ENCODE data around the gene SPTSSB. TPM values are rescaled to one million over a fixed set of nuclear protein-coding genes. Genes with fewer than 3 reads are reported as not detected.

Gene SPTSSB
- total RNA-seq, 1 experiment from 2014 or later = 3.7 TPM

GRCh38 chr3:161358488-161358887 is 12.8 kb downstream of the SPTSSB start:
- no peaks in the 10 kb centered on the region for H3K9me3 ChIP-seq (ENCODE audit: control insufficient read depth, insufficient read depth, low read depth, low read length)
- TF ChIP-seq SIN3A (IDR thresholded peaks at IDR 0.05; ENCODE audit: borderline replicate concordance, insufficient read depth, low read depth, low read length) = no peak
- no peak for TF ChIP-seq CTCF (IDR thresholded peaks at IDR 0.05)
- no peak for TF ChIP-seq TCF7L2 (IDR thresholded peaks at IDR 0.05; ENCODE audit: low read depth, low read length)
- no peak for TF ChIP-seq POLR2AphosphoS5 (IDR thresholded peaks at IDR 0.05; ENCODE audit: low read depth, low read length)
- TF ChIP-seq REST (IDR thresholded peaks at IDR 0.05; ENCODE audit: insufficient read depth in 1 of 2, low read depth in 2 of 2, low read length in 1 of 2) = no peak
- H3K4me1 ChIP-seq (ENCODE audit: control insufficient read depth, insufficient read depth, low read length) = no peaks in the 10 kb centered on the region
- H3K4me3 ChIP-seq (ENCODE audit: low read depth in 2 of 2, low read length in 2 of 2) = no peak overlapping the region
- no peaks in the 10 kb centered on the region for H3K36me3 ChIP-seq (ENCODE audit: control insufficient read depth, insufficient read depth, low read length)
- in situ Hi-C loops (cut with HindIII; ENCODE audit: low pct_unique_long_range_greater_than_20kb, low sequenced_read_pairs) = no loop called here
- ChIA-PET POLR2A (no interaction called here), CTCF (no interaction called here)
- H3K27ac ChIP-seq (ENCODE audit: low read length) = no peak overlapping the region
- ATAC-seq (no peak), DNase-seq (ENCODE audit: low read depth, low spot score) (no peak)
- BruUV-seq (replicated peaks) = no TSS peak
- H3K27me3 ChIP-seq (ENCODE audit: control insufficient read depth, insufficient read depth, low read length) = no peaks in the 10 kb centered on the region
- intact Hi-C loops (cut with micrococcal nuclease; ENCODE audit: unreplicated experiment) = no loop called here

- no peaks in the 10 kb centered on the region for H3K36me3 ChIP-seq (ENCODE audit: control insufficient read depth, insufficient read depth, low read length)
- intact Hi-C loops (cut with micrococcal nuclease; ENCODE audit: unreplicated experiment) = no loop called here
- H3K27ac ChIP-seq (ENCODE audit: low read length) = no peak overlapping the region
- in situ Hi-C loops (cut with HindIII; ENCODE audit: low pct_unique_long_range_greater_than_20kb, low sequenced_read_pairs) = no loop called here
- no peaks in the 10 kb centered on the region for H3K9me3 ChIP-seq (ENCODE audit: control insufficient read depth, insufficient read depth, low read depth, low read length)
- no TSS peak for BruUV-seq (replicated peaks)
- ATAC-seq (no peak), DNase-seq (ENCODE audit: low read depth, low spot score) (no peak)
- H3K4me3 ChIP-seq (ENCODE audit: low read depth in 2 of 2, low read length in 2 of 2) = no peak overlapping the region
- POLR2A ChIA-PET = no interaction called here
- TF ChIP-seq REST (IDR thresholded peaks at IDR 0.05; ENCODE audit: insufficient read depth in 1 of 2, low read depth in 2 of 2, low read length in 1 of 2) (no peak), CTCF (IDR thresholded peaks at IDR 0.05) (no peak), POLR2AphosphoS5 (IDR thresholded peaks at IDR 0.05; ENCODE audit: low read depth, low read length) (no peak), TCF7L2 (IDR thresholded peaks at IDR 0.05; ENCODE audit: low read depth, low read length) (no peak), SIN3A (IDR thresholded peaks at IDR 0.05; ENCODE audit: borderline replicate concordance, insufficient read depth, low read depth, low read length) (no peak)
- H3K4me1 ChIP-seq (ENCODE audit: control insufficient read depth, insufficient read depth, low read length) = no peaks in the 10 kb centered on the region
- H3K27me3 ChIP-seq (ENCODE audit: control insufficient read depth, insufficient read depth, low read length) = no peaks in the 10 kb centered on the region; the same call in 1 of the 2 replicates
- CTCF ChIA-PET = no interaction called here
Observed at GRCh38 chr3:161356287-161356686, 15.0 kb downstream of the SPTSSB start.

Data from Panc1 (cell line).